Ovary (tissue), 9 donors: ENCODE data around the gene OPA1. TPM values are rescaled to one million over a fixed set of nuclear protein-coding genes. Genes with fewer than 3 reads are reported as not detected.

Experiments
- DNase-seq, 5 donors: peaks; one replicate each; pipeline ENCODE4 v3.0.0-alpha.2; 2019 to 2020
- H3K27ac ChIP-seq, 2 donors: fragments of 200-600 bp; one replicate each; pipeline versions ENCODE4 v1.5.1 to v1.8.0; 2019 to 2022
- H3K27me3 ChIP-seq: fragments of 200-600 bp; one replicate; pipeline ENCODE4 v1.8.0; 2022
- H3K36me3 ChIP-seq: fragments of 200-600 bp; sonication (generic); one replicate; pipeline ENCODE4 v1.5.1; 2019
- H3K4me1 ChIP-seq: one replicate; pipeline ENCODE4 v1.8.1; 2013; ENCODE audit warnings: mild to moderate bottlenecking, moderate library complexity; ENCODE audit not compliant: insufficient read depth
- H3K4me3 ChIP-seq: fragments of 200-600 bp; sonication (generic); one replicate; pipeline ENCODE4 v1.5.1; 2017
- H3K9me3 ChIP-seq, 2 donors: fragments of 200-600 bp in 1 of 2; sonication (generic) in 1 of 2; one replicate each; pipeline versions ENCODE4 v1.5.1 to v1.8.1; 2013 to 2019; ENCODE audit warnings: mild to moderate bottlenecking in 1 of 2, moderate library complexity in 1 of 2
- EP300 ChIP-seq: sonication (generic); formaldehyde crosslinking; IDR thresholded peaks from one replicate; pipeline ENCODE4 v1.6.1; 2017; ENCODE audit warnings: antibody characterized with exemption
- POLR2A ChIP-seq: fragments of 450-650 bp; IDR thresholded peaks from one replicate; pipeline ENCODE4 v1.6.1; 2017; ENCODE audit warnings: antibody characterized with exemption, mild to moderate bottlenecking, moderate library complexity
- WGBS, 3 donors: extraction: QIAGEN DNeasy Blood & Tissue Kit in 1 of 3; methylation state at CpG; one replicate each; pipeline versions ENCODE4 v1.1.5 to v1.1.7; 2013 to 2017; 5-methylcytosine and 5-hydroxymethylcytosine counted together
- intact Hi-C, 4 donors: fragments of 100-400 bp; cut with DNase I; formaldehyde crosslinking; loops; one replicate each; pipeline versions ENCODE4 v1.11.0 to v1.15.1; 2022 to 2023
- polyA plus RNA-seq, 2 donors: library from polyadenylated mRNA; stranded (reverse); fragments of 200-250 nt in 1 of 2; fragments of 350-450 nt in 1 of 2; fragmentation: Illumina TruSeq in 1 of 2; extraction: RNeasy Lipid Tissue Mini Kit (QIAGEN cat#74804) in 1 of 2; gene quantifications; one replicate each; pipeline ENCODE4 v1.2.3, GENCODE V29; 2013 to 2014
- total RNA-seq, 7 donors: library from RNA; depleted of rRNA in 2 of 7; stranded (reverse); fragments of >200 nt in 2 of 7; fragmentation: NEBNext Ultra II Directional in 3 of 7; extraction: Animal tissue kit (Norgen Biotek cat#: 25700) in 3 of 7; gene quantifications; one replicate each; pipeline versions ENCODE4 v1.1.0 to v1.2.4, GENCODE V29; 2016 to 2023
- TF ChIP-seq, protein P1 (sequence below), 3 donors: fragments of 450-650 bp in 2 of 3; fragments of 200-600 bp in 1 of 3; IDR thresholded peaks; one replicate each; pipeline versions ENCODE4 v1.5.1 to v1.8.0; 2016 to 2022; ENCODE audit warnings: antibody characterized with exemption in 3 of 3, mild to moderate bottlenecking in 1 of 3
- donor health status: DM: no; HTN: no; CAD: no; lungs with moderate emphysema.
- donor health status: DM: no; HTN: no; CAD: no.
- donor health status: Bipolar disorder and iron deficiency.
- donor health status: DM: yes; HTN: yes; CAD: no.
- donor health status: DM: no; HTN: no; CAD: no.
- donor health status: DM: yes; HTN: yes; CAD: no.

OPA1 gene
- total and polyA plus RNA-seq, 9 donors: 14.4 to 50.4 (median 33.7) TPM

DNA sequence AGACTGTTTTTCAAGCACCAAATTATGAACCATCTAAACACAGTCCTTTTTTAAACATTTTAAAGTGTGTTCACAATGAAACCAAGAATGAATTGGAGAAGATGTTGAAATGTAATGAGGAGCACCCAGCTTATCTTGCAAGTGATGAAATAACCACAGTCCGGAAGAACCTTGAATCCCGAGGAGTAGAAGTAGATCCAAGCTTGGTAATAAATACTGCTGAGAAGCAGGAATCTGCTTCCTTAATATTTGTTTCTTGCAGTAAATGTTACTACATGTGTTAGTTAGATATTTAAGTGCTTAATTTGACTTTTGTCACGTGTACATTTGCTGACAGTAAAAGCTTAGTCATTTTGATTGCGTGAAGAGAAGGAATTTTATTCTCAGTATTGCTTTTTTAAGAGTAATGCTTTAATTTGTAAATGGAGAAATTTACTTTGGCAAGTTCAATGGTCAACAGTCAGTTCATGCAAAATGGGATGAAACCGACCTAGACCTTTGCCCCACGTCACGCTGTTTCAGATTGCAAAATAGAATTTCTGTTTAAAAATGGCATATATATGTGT is 69.8 kb downstream of the OPA1 start:
- no peak overlapping the region for H3K27ac ChIP-seq
- WGBS, 3 donors: 31 to 50% (median 34%) methylated on average over 7 of the region's 7 CpGs
- peak in 1 of 5 donors; percentile 25 for DNase-seq
- intact Hi-C loops: no loop called here
- no peak overlapping the region for H3K4me3 ChIP-seq
- H3K27me3 ChIP-seq: no peaks in the 10 kb centered on the region
- TF ChIP-seq POLR2A (no peak), EP300 (no peak)
- TF ChIP-seq, protein P1, sequence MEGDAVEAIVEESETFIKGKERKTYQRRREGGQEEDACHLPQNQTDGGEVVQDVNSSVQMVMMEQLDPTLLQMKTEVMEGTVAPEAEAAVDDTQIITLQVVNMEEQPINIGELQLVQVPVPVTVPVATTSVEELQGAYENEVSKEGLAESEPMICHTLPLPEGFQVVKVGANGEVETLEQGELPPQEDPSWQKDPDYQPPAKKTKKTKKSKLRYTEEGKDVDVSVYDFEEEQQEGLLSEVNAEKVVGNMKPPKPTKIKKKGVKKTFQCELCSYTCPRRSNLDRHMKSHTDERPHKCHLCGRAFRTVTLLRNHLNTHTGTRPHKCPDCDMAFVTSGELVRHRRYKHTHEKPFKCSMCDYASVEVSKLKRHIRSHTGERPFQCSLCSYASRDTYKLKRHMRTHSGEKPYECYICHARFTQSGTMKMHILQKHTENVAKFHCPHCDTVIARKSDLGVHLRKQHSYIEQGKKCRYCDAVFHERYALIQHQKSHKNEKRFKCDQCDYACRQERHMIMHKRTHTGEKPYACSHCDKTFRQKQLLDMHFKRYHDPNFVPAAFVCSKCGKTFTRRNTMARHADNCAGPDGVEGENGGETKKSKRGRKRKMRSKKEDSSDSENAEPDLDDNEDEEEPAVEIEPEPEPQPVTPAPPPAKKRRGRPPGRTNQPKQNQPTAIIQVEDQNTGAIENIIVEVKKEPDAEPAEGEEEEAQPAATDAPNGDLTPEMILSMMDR (IDR thresholded peaks at IDR 0.05): no peak
- no peaks in the 10 kb centered on the region for H3K36me3 ChIP-seq
- H3K4me1 ChIP-seq: no peaks in the 10 kb centered on the region
- H3K9me3 ChIP-seq: no peaks in the 10 kb centered on the region

DNA sequence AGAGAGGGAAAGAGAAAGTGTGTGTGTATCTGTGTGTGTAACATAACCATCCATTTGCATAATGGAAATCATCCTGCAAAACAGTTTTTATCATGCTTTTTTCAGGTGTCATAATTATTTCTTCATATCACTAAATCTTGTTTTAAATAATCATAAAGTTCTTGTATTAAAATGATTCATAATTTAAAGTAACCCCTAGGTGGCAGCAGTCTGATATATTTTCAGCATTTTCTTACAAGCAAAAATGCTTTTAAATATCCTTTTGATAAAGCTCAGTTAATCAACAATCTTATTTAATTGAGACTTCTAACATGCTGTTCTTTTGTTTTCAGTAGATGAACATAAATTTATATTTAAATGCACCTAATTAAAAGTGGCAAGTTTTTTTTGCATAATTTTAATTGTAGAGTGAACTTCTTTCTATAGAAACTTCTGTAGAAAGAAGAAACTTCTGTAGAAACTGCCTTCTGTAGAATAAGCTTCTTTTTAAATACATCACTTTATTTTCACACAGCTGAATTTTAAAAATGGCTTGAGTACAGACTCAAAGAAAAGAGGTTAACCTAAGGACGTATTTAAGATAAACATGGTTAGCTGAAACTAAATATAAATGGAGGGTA is 72.5 kb downstream of the OPA1 start:
- Histone ChIP-seq H3K36me3 (no peaks in the 10 kb centered on the region), H3K9me3 (no peaks in the 10 kb centered on the region)

DNA sequence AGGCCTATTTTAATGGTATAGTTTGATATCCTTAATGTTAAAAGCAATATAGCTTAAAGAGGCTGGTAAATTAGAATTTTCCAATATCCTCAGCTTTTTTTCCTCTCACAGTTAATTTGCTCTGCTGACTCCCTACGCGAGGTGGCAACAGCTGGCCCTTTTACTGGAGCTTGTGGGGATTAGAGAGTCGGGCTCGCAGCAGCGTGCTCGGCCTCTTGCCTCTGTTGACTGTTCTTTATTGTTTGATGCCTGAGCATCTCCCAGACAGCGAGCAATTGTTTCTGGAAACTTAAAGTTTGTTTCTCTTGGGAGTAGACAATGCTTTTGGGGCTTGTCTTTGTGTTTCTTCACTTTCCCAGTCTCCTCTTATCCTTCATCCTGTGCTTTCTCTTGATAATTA is 80.8 kb downstream of the OPA1 start:
- H3K27ac ChIP-seq: no peak overlapping the region
- H3K4me3 ChIP-seq: no peak overlapping the region
- intact Hi-C loops: loop anchor here in 1 of 4 donors (10.0 kb wide), 1 partner anchor 101 kb away; no protein-coding TSS in a partner anchor
- WGBS, 3 donors: 81 to 89% (median 88%) methylated on average over 7 of the region's 7 CpGs
- TF ChIP-seq POLR2A (no peak), EP300 (no peak)
- TF ChIP-seq, protein P1 (IDR thresholded peaks at IDR 0.05): no peak
- no peaks in the 10 kb centered on the region for H3K9me3 ChIP-seq
- no peak for DNase-seq
- H3K36me3 ChIP-seq: no peaks in the 10 kb centered on the region
- H3K4me1 ChIP-seq: no peaks in the 10 kb centered on the region
- no peaks in the 10 kb centered on the region for H3K27me3 ChIP-seq

More for the DNA sequence above, 72.5 kb downstream of the OPA1 start:
- no peak overlapping the region for H3K4me3 ChIP-seq
- TF ChIP-seq POLR2A (no peak), EP300 (no peak)
- TF ChIP-seq, protein P1 (IDR thresholded peaks at IDR 0.05): no peak
- no peaks in the 10 kb centered on the region for H3K27me3 ChIP-seq
- 91 to 96% (median 92%) methylated on average over 1 of the region's 1 CpG for WGBS, 3 donors
- no peaks in the 10 kb centered on the region for H3K4me1 ChIP-seq
- intact Hi-C loops: no loop called here
- H3K27ac ChIP-seq: no peak overlapping the region
- no peak for DNase-seq

DNA sequence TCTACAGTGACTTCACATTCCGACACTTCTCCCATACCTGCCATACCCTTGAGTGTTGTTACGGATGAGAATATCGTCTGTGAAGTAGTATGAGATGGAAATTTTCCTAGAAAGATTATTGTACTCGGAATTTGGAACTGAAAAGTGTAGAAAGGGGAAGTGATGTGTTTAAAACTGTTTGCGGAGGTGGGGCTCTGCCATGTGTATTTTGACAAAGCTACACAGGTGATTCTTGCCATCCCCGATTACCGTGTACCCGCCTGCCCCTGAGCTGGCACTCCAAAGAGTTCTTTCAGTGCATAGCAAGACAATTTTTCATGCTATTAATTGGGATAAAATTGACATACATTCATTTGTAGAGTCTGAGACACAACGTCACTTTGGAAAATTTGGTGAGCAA is 81.7 kb downstream of the OPA1 start:
- Histone ChIP-seq H3K9me3 (no peaks in the 10 kb centered on the region), H3K27ac (no peak overlapping the region), H3K27me3 (no peaks in the 10 kb centered on the region), H3K36me3 (no peaks in the 10 kb centered on the region), H3K4me3 (no peak overlapping the region), H3K4me1 (no peaks in the 10 kb centered on the region)
- WGBS, 3 donors: 96 to 98% (median 97%) methylated on average over 9 of the region's 9 CpGs
- DNase-seq: no peak
- intact Hi-C loops: loop anchor here in 1 of 4 donors (10.0 kb wide), 1 partner anchor 100 kb away; no protein-coding TSS in a partner anchor
- TF ChIP-seq POLR2A: no peak
- no peak for TF ChIP-seq EP300
- TF ChIP-seq, protein P1 (IDR thresholded peaks at IDR 0.05): no peak
